NCI-H345 (cell line): ENCODE measurements around the gene DENND5B.
A peak's percentile ranks its signal among the peaks of the same experiment; 100 is the strongest.
"Not testable (repeated sequence)": the region's sequence is repeated elsewhere in the genome, so short reads cannot be mapped to it uniquely, and the experiment has no call there.

Experiments used
- DNase-seq: peaks from one replicate; lab custom pipeline; 2025; lab: John Stamatoyannopoulos, UW

DENND5B gene

GRCh38 chr12:31471051-31471450, 119.9 kb downstream of the DENND5B start:
- DNase-seq: no peak

GRCh38 chr12:31470459-31470858, 120.5 kb downstream of the DENND5B start:
- DNase-seq: no peak

DNA sequence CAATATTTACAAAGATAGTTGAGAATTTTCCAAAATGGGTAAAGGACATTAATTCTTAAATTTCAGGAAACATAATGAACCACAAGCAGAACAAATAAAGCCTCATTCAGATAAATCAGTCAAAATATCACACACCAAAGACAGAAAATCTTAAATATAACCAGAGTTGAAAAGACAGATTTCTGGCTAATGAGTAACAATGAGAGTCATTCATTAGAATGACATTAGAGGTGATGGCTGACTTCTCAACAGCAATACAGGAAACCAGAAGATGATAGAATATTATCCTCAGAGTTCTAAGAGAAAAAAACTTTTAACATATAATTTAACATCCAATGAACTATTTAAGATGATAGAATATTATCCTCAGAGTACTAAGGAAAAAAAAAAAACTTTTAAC, 124.2 kb downstream of the DENND5B start:
- DNase-seq: no peak

DNA sequence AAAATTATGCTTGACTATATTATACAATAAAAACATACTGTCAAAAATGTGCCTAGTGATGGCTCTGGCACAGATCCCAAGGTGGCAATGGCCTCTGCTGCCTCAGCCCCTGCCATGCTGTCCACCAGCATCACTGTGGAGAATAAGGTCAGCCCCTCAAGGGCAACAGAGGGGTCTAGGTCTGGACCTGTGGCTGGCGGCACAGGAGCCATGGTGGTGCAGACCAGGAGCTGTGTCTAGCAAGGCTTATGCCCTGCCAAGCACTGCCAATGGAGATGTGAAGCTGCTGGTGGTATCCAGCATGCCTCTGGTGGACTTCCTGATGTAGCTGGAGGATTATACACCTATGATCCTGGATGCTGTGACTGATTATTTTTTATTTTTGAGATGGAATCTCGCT, 125.9 kb downstream of the DENND5B start:
- no peak for DNase-seq

DNA sequence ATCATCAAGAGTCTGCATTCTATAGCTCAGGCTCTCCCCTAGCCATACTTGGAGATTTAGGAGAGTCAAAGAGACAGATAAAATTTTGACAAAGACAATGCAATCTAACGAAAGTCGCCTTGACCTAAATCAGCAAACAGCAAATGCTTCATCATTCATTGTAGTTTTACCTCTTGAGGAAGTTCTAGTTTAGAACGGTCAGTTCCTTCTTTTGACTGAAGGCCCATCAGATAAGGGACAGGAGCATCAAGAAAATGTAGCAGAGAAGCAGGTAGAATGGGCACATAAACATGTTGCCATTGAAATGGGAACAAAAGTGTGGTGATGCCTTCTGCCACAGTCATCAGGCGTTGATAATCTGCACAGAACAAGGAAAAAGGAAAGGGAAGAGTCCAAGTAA, 130.9 kb downstream of the DENND5B start:
- DNase-seq: no peak

- no peak for DNase-seq
These were observed 134.4 kb downstream of the DENND5B start for GRCh38 chr12:31456562-31456961.

DNA sequence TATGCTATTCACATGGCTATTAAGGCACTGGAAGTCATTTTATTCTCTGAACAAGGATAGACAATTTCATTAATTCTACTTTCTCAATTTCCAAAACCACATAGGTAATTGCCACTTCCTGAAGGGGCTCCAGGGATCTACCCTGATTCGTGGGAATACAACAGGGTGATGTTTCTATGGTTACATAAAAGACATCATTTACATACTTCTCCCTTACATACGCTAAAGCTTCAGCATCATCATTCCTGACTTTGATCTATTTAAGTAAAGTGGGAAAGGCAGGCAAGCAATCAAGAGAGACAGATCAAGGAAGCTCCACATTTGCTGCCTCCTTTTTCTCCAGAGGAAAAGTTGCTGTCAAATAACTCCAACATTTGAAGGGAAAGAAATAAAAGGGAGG, 146.2 kb downstream of the DENND5B start:
- no peak for DNase-seq

- DNase-seq: no peak
These were observed 150.3 kb downstream of the DENND5B start for GRCh38 chr12:31440586-31440985.

GRCh38 chr12:31440134-31440533, 150.8 kb downstream of the DENND5B start:
- DNase-seq: no peak

DNA sequence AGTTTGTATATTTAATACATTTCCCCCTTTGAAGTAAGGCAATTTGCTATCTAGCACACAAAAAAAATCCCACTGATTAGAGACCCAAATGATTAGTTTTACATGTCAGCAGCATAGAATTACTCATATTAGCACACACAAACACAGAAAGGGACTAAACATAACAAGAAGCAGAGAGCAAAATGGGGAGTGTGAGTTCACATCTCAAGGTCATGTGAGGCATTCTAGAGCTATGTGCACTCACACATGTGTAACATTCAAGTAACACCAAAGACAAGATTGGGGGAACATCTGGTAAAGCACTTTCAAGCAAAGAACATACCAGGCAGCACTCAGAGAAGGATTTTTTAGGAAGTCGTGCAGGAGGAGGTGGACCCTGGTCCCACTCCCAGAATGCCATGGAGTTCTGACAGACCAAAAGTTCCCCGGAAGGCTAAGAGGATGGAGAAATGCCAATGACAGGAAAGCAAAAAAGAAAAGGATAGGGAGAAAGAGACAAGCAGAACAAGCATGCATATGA, 159.2 kb downstream of the DENND5B start:
- DNase-seq: no peak

GRCh38 chr12:31423405-31423804, 167.5 kb downstream of the DENND5B start:
- no peak for DNase-seq

- DNase-seq: no peak
These were observed 178.6 kb downstream of the DENND5B start for GRCh38 chr12:31412292-31412801.

DNA sequence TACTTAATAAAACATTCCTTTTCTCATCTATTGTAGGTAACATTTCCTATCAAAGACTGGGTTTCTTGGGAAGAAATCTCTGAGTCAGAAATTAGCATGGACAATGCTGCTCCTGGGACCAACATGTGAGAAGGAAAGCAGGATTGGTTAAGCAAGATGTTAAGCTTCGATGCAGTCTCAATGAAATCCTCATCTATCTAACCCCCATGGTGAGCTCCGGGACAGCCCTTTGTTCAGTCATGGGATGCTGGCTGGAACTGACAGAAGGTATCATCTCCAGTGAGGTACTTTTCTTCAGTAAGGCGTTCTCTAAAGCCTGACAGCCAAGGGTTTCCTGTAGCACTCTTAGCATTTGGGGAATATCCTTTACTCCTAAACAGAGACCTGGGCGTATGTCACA, 182.2 kb downstream of the DENND5B start:
- no peak for DNase-seq

GRCh38 chr12:31407562-31407961, 183.4 kb downstream of the DENND5B start:
- no peak for DNase-seq

- no peak for DNase-seq
These were observed 184.6 kb downstream of the DENND5B start for GRCh38 chr12:31406345-31406744.

- DNase-seq: no peak
These were observed 185.9 kb downstream of the DENND5B start for GRCh38 chr12:31405021-31405420.

DNA sequence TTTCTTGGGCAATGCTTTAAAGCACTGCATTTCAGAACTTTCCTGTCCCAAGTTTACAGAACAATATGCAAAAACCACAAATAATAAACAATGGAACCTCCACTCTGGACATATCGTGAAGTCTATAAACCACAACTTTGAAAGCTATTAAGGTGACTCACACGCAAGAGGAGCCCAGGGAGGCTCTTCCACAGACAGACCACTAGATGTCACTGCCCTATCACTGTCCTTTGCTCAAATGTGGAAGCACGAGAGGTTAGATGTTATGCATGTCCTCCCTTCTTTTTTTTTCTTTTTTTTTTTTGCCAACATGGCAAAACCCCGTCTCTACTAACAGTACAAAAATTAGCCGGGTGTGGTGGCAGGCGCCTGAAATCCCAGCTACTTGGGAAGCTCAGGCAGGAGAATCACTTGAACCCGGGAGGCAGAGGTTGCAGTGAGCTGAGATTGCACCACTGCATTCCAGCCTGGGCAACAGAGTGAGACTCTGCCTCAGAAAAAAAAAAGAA, 187.8 kb downstream of the DENND5B start:
- peak; percentile 74 for DNase-seq

DNA sequence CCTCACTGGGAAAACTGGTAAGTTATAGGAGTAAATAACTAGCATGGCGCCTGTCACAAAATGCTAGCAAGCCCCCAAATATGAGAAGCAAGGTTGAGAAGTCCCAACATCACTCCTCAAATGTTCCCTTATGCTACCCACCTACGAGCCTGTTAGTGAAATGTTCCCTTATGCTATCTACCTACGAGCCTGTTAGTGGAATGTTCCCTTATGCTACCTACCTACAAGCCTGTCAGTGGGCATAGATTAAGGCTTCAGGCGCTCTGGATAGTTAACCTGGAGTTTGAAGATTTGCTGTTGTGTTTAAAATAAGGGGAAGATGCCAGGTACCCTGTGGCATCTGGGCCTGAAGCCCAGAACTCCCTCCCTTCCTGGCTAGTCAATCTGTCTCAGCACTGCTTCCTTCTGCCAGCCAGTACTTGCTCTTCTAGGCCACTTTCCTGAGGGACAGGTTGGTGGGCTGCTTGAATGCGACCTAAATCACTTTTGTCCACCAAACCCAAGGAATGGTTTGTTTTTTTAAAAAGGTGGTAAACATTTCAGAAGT, 197.9 kb downstream of the DENND5B start:
- no peak for DNase-seq

DNA sequence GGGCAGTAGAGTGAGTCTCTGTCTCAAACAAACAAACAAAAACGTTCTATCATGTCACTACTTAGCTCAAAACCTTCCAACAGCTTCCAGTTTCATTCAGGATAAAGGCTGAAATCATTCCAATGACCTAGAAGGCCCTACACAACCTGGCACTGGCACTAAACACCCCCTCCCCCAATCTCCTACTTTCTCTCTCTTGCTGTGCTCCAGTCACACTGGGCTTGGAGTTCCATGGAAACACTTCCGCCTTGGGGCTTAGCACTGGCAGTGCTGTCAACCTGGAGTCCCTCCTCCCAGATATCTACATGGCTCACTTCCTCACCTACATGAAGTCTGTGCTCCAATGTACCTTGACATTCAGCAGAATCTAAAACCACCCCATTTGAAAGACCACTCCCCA, 199.9 kb downstream of the DENND5B start:
- no peak for DNase-seq

DNA sequence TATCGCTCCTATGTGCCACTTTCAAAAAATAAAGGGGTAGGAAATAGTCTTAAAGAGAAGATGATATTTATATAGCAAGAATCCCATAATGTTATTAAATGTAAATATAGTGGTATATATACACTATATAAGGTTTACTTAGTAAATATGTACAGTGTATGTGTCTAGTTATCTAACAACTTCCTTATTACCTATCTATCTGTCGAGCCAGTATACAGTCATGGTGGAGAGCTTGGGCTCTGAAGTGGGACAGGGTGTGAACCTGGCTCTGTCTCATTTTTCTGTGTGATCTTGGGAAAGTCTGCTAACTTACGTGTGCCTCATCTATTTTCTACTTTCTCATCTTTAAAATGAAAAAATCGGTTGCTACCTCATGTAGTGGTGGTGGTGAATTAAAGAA, 202.2 kb downstream of the DENND5B start:
- DNase-seq: no peak

GRCh38 chr12:31387466-31387865, 203.5 kb downstream of the DENND5B start:
- DNase-seq: no peak

GRCh38 chr12:31387011-31387410, 203.9 kb downstream of the DENND5B start:
- no peak for DNase-seq

DNA sequence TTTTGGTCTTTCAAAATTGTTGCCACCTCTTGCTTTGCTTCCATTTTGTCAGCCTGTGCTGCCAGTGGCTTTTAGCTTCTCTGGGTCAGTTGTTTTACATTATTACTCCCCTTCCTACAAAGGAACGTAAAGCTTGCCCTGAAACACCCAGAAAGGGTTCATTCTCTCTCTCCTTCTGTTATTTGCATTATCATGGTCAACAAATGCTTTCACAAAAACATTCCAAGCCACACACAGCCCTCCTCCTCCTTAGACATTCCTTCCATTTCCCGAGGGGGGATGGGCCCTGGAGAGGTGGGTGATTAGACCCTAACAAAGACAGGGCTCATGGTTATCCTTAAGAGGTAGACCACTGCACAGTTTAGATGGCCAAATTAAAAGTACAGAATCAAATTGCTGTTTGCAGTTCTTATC, 204.6 kb downstream of the DENND5B start:
- DNase-seq: no peak

- DNase-seq: not testable (repeated sequence)
These were observed 213.7 kb downstream of the DENND5B start for GRCh38 chr12:31377210-31377609.
